Stimulated activated CD4-positive, alpha-beta T cell treated with anti-CD3 and anti-CD28 coated beads, Interleukin-4, amount 100 ng/mL, for 24 hours (primary cell): Measurements from ENCODE around the gene KCNMA1.
"Not testable (repeated sequence)": the region's sequence is repeated elsewhere in the genome, so short reads cannot be mapped to it uniquely, and the experiment has no call there.

ENCODE experiments used
- DNase-seq: peaks from one replicate; pipeline ENCODE4 v3.0.0-alpha.2; 2020

Gene KCNMA1

GRCh38 chr10:77578583-77579227 lies 58.9 kb downstream of the KCNMA1 start:
- no peak for DNase-seq

- DNase-seq, result no peak
Measured at GRCh38 chr10:77577666-77578229, 59.9 kb downstream of the KCNMA1 start.

DNA sequence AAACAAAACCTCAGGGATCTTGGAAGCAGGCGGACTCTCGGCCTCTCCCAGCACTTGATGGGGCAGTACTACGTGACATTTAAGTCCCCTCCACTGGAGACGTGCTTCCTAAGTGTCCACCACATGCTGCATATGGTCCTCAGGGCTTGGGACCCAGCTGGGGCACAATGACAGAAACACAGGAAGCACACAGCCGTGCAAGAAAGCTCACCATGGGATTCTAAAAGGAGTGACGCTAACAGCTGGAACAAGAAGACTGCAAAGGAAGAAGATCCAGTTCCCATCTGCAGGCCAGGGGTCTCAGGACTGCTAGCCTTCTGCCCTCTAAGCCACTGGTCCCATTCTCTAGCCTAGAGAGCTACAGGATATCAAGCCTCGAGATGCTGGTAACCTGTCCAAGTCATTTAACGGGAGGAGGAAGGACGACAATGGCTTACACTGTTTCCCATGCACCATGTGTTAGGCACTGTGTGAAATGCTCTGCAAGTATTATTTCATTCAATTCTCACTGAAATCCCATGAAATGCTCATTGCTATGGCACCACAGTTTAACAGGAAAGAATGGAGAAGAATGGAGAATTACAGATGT lies 61.1 kb downstream of the KCNMA1 start:
- no peak for DNase-seq

- no peak for DNase-seq
Measured at GRCh38 chr10:77576007-77576367, 61.6 kb downstream of the KCNMA1 start.

DNA sequence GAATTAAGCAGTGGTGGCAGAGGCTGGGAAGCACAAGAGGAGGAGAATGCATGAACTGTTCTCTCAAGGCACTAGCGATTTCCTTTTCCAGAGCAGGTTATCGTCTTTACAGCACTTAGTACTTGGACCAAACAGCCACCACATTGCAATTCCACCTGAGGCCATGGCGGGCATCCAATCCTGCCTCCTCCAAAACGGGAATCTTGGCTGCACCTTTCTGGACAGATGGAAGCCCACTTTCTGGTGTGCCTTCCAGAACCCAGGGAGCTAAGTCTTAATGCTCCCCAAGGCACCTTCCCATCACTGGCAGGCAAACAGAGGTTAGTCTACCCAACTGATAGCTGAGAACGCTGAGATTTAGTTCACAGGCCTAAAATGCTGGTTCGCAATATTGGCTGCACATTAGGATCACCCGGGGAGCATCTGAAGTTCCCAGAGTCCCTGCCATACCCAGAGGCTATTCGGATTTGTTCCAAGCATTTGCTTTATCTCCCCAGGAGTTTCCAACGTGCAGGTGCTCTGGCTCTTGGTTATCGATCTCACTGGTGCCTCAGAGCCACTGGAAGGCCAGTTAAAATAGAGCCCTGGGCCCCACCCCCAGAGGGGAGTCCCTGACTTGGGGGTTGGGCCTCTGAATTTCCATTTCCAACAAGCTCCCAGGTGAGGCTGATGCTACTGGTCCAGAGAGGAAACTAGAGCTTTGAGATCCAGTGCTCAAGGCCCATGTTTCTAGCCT lies 62.2 kb downstream of the KCNMA1 start:
- no peak for DNase-seq

DNA sequence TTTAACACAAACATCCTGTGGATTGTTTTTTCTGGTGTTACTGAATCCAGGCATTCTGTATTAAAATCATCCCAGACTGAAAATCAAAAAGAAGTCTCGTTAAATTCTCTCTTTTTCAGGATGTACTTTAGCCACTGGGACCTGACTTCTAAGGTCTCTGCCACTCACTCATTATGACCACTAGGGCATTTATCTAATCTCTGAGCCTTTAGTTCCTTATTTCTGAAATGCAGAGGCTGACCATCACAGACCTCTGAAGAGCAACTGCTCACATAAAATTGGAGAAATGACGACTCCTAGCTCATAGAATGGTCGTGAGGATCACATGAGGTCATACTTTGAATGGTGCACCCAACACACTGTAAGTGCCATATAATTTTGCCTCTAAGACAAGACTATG lies 63.2 kb downstream of the KCNMA1 start:
- DNase-seq, result no peak

GRCh38 chr10:77572520-77572919 lies 65.1 kb downstream of the KCNMA1 start:
- not testable (repeated sequence) for DNase-seq

DNA sequence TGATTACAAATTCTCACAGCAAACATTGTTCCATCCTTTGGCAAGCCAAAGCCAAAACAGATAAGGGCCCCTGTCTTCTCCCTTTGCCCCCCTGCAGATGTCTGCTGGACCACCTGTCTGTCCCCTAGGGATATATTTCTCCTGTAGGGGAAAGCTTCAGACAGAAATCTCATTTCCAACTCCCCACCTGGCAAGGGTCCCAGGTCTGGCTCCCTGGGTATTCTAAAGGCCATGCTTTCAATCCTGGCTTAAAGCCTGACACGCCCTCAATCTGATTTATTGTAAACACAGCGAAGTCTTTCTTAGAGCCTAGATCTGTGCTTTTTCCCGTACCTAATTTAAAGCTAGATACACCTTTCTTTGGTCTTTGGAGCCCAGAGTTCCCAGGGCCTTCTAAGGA lies 66.1 kb downstream of the KCNMA1 start:
- DNase-seq, result no peak

DNA sequence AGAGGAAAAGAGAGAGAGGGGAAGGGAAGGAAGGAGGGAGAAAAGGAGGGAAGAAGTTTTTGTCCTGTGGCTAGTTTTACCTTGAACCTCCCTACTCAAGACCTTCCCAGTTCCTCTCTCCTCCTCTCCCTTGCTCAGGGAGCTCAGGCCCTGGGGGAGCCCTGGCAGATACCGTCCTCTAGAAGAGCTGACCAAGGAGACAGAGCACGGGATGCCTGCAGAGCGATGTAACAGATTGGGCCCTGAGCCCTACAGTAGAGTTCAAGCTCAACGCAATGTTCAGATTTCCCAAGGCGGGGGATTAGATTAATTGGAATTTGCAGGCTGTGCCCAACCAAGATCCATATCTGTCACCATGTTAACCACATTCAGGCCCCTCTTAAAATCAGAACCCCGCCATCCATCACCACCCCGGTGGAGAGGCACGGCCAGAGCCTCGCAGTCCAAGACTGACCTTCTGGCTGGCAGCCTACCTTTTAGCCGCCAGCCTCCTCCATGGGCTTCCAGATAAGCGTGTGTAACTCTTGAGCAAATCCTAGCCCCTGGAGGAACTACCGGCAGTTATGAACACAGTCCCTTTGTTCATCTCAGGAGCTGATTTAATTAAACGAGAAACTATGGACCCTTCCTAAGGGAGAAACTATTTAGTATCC lies 70.6 kb downstream of the KCNMA1 start:
- no peak for DNase-seq

GRCh38 chr10:77566236-77566635 lies 71.4 kb downstream of the KCNMA1 start:
- no peak for DNase-seq

DNA sequence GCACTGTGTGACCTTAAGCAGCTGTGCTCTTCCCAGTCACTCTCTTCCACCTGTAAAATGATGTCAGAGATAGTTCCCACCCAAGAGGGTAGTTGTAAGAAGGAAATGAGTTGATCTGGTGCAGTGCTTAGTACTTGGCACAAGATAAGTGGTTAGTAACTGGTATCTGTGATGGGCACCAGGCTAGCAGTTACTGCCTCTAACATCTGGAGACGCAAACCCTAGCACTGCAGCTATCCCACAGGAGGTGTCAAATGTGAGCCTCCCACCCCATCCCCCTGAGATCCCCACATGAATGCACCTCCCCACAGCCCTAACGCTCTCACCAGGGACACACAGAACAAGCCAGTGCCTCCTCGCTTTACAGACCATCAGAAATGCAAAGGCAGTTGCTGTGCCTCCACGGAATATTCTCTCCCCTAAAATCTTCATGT lies 72.0 kb downstream of the KCNMA1 start:
- no peak for DNase-seq

DNA sequence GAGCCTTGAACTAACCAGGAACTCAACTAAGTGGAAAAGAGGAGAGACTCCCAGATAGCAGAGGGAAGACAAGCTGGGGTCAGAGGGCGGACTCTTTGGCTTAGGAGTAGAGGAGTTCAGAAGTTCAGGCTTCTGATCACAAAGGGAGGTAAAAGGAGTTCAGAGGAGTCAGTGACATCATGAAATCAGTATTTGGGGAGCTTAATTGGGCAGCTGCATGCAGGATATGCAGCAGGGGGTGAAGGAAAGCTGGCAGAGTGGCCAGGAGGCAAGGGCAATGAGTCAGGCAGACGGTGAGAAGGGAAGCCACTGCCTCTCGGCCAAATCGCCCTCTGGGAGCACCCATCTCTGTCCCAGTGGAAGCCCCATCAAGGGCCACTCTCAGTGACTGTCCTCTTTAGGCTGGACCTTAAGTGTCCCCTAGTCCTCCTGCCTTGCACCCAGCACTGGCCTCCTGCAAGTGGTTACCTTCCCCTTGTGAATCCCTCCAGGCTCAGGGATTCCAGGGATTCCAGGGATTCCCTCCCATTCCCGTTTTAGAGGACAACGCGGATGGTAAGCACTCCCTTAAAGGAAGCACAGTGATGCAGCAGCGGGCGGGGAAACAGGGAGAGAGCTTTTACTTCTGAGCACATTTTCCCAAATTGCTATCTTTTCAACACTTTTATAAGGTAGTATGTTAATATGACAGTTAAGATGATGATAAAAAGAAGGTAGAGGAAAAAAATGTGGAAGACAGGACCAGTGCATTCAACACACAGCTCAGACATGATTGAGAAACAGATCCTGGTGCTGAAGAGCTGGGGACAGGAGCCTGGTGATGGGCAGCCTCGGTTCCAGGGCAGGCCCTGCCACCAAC lies 72.6 kb downstream of the KCNMA1 start:
- no peak for DNase-seq

DNA sequence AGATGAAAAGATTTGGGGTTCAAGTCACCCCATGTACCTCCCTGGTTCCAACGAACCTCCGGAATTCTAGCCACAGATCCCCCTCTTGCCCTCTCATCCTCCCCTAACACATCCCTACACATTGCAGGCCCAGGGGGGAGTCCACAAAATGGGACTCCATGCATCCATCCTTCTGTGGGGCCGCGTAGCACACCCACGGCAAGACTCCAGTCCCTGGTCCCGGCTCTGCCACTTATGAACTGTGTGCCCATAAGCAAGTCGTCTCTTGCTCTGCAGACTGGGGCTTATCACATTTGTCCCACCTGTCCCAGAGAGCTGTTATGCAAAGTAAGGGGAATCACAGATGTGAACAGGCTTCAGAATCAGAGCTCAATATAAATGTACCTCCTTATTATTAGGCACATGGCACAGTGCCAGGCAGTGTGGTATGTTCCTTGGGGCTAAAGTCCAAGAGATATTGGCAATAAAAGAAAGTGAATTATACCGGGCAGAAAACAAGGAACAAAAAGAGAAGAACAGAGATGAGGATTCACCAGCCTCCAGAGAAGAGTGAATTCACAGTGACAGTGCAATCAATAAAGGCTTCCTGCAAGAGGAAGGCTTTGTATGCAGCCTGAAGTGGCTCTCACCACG lies 73.9 kb downstream of the KCNMA1 start:
- no peak for DNase-seq

- DNase-seq, result no peak
Measured at GRCh38 chr10:77562742-77563141, 74.9 kb downstream of the KCNMA1 start.

DNA sequence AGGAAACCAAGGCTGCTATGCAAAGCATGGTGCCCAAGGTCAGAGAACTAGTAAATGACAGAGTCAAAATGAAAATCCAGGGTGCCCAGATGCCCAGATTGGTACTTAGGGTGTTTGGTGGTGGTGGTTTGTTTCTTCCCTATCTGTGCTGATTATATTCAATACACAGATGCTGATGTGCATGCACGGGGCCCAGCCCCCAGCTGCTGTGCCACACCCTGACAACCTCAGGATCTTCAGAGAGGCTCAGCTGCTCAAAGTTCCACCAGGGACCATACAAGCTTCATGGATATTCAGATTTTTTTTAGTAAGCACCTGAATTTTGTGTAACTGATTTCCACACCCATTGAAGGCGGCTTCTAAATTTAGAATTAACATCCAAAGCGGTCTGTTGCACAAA lies 75.6 kb downstream of the KCNMA1 start:
- DNase-seq, result no peak

GRCh38 chr10:77560471-77560870 lies 77.1 kb downstream of the KCNMA1 start:
- DNase-seq, result no peak

DNA sequence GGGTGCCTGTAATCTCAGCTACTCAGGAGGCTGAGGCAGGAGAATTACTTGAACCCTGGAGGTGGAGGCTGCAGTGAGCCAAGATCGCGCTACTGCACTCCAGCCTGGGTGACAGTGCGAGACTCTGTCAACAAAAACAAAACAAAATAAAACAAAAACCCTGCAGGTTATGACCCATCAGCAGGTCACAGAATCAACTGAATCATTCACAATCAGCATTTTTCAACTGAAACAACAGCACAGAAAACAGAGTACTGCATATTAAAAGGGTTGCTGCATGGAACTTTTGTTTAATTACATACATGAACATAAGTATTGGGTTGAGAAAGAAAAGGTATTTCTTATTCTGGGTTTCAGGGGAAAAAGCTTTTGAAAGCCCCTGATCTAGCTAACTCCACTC lies 77.6 kb downstream of the KCNMA1 start:
- DNase-seq, result no peak

DNA sequence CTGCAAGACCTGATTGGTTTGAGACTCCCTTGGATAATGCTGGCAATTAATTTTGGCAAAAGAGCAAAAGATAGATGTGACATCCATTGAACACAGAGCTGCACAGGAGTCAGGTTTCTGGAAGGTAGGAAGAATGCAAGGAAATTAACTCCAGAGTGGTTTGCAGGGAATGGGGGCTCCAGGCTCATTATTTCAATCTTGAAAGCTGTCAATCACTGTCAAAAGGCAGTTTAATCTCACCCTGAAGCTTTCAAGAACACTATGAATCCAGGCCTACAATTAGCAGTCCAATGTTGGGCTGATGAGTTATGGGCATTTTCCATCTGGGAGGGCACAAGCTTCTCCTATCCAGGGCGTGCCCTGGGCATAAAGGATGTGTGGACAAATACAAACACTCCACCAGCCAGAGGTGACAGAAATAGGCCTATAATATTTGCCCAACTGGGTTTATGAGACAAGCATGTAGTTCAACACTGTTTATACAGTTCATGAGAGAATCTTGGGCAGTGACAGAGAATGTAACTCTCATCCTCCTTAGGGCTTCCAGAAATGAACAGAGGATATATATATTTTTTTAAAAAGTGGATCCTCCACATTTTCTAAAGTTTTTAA lies 80.5 kb downstream of the KCNMA1 start:
- no peak for DNase-seq

GRCh38 chr10:77555591-77556212 lies 81.9 kb downstream of the KCNMA1 start:
- DNase-seq, result no peak

GRCh38 chr10:77554996-77555397 lies 82.6 kb downstream of the KCNMA1 start:
- DNase-seq, result no peak

GRCh38 chr10:77553966-77554365 lies 83.6 kb downstream of the KCNMA1 start:
- no peak for DNase-seq
